GM12878 (cell line): Measurements from ENCODE around the gene HOMER2. TPM values are rescaled to one million over a fixed set of nuclear protein-coding genes. Genes with fewer than 3 reads are reported as not detected.

Experiments
- ATAC-seq: fragments of 200-7000 bp; cut with Tn5 transposase; 3 replicates; pipeline ENCODE4 v1.9.1; 2020; ENCODE audit warnings: mild to moderate bottlenecking, moderate library complexity
- BruUV-seq: library from RNA; stranded (reverse); fragments of 400-500 nt; replicated peaks from 2 replicates; lab custom pipeline; 2021; lab: Mats Ljungman, UMichigan
- CTCF ChIA-PET: fragments of 300-600 bp; sonication (Branson Sonifier 250); formaldehyde crosslinking; extraction: SDS; loops from one replicate; lab custom pipeline; 2021; ENCODE audit warnings: inconsistent platforms; lab: Yijun Ruan, JAX
- POLR2A ChIA-PET: fragments of 350-600 bp; formaldehyde crosslinking; extraction: SDS; loops from one replicate; lab custom pipeline; 2021; ENCODE audit warnings: inconsistent platforms; lab: Charles Lee
- RAD21 ChIA-PET: fragments of 300-600 bp; sonication (Branson Sonifier 250); formaldehyde crosslinking; loops from one replicate; lab custom pipeline; 2023; ENCODE audit warnings: antibody characterized with exemption; ENCODE audit not compliant: unreplicated experiment; lab: Charles Lee
- SMC1A ChIA-PET: fragments of 300-600 bp; sonication (Branson Sonifier 250); formaldehyde crosslinking; loops from one replicate; lab custom pipeline; 2023; ENCODE audit not compliant: unreplicated experiment, uncharacterized antibody; lab: Charles Lee
- DNase-seq: peaks from one replicate; pipeline ENCODE4 v3.0.0-alpha.2; 2011; ENCODE audit warnings: low read depth, low spot score
- FAIRE-seq: peaks from 3 replicates; lab custom pipeline; 2011; peaks lifted over from hg19 to GRCh38; lab: Jason Lieb, UNC
- H2AFZ ChIP-seq: 2 replicates; pipeline ENCODE4 v1.6.0; 2011; ENCODE audit warnings: low read depth, low read length, control low read depth; ENCODE audit not compliant: control insufficient read depth
- H3K27ac ChIP-seq: 2 replicates; pipeline ENCODE4 v1.5.1; 2011; ENCODE audit warnings: control low read depth; ENCODE audit not compliant: control insufficient read depth, insufficient read depth
- H3K27me3 ChIP-seq, 2 experiments: replicated peaks in 1 of 2; 2 replicates each; pipeline versions ENCODE4 v1.6.0 to v1.6.1; 2011; ENCODE audit warnings: low read length in 1 of 2; ENCODE audit not compliant: control insufficient read depth in 2 of 2, insufficient read depth in 2 of 2
- H3K36me3 ChIP-seq, 2 experiments: 2 replicates each; pipeline ENCODE4 v1.5.1; 2011; ENCODE audit warnings: low read length in 1 of 2; ENCODE audit not compliant: control insufficient read depth in 2 of 2, insufficient read depth in 2 of 2
- H3K4me1 ChIP-seq: 2 replicates; pipeline ENCODE4 v1.6.1; 2011; ENCODE audit warnings: mild to moderate bottlenecking, low read length, moderate library complexity, mixed read lengths; ENCODE audit not compliant: control insufficient read depth, insufficient read depth
- H3K4me2 ChIP-seq: 2 replicates; pipeline ENCODE4 v1.6.0; 2011; ENCODE audit warnings: control low read depth; ENCODE audit not compliant: control insufficient read depth, insufficient read depth
- H3K4me3 ChIP-seq: fragments of 200-600 bp; sonication (generic); 2 replicates; pipeline ENCODE4 v1.5.1; 2016
- H3K79me2 ChIP-seq: 2 replicates; pipeline ENCODE4 v1.6.0; 2011; ENCODE audit warnings: low read length; ENCODE audit not compliant: control insufficient read depth, insufficient read depth
- H3K9ac ChIP-seq: 2 replicates; pipeline ENCODE4 v1.8.0; 2011; ENCODE audit warnings: low read length, control low read depth, mixed read lengths; ENCODE audit not compliant: control insufficient read depth, insufficient read depth
- H3K9me3 ChIP-seq: replicated peaks from 3 replicates; pipeline ENCODE4 v1.5.1; 2011; ENCODE audit warnings: mild to moderate bottlenecking, low read length; ENCODE audit not compliant: control insufficient read depth, insufficient read depth
- H4K20me1 ChIP-seq: 2 replicates; pipeline ENCODE4 v1.6.0; 2011; ENCODE audit not compliant: control insufficient read depth, insufficient read depth
- BCL11A ChIP-seq: IDR thresholded peaks from 2 replicates; pipeline ENCODE4 v1.6.1; 2011; ENCODE audit warnings: low read depth, low read length
- CBX5 ChIP-seq: sonication (generic); IDR thresholded peaks from 2 replicates; pipeline ENCODE4 v1.6.1; 2016; ENCODE audit warnings: low read depth, moderate library complexity, mild to moderate bottlenecking, inconsistent platforms
- GABPA ChIP-seq: IDR thresholded peaks from 2 replicates; pipeline ENCODE4 v1.6.1; 2014; ENCODE audit warnings: antibody characterized with exemption, low read depth, mild to moderate bottlenecking, inconsistent platforms
- HDAC6 ChIP-seq: fragments of 200-600 bp; sonication (generic); IDR thresholded peaks from one replicate; pipeline ENCODE4 v1.8.0; 2017; ENCODE audit warnings: antibody characterized with exemption; ENCODE audit not compliant: unreplicated experiment
- IRF3 ChIP-seq: fragments of 450-650 bp; IDR thresholded peaks from 2 replicates; pipeline ENCODE4 v1.6.1; 2014; ENCODE audit warnings: mild to moderate bottlenecking
- MTA3 ChIP-seq: IDR thresholded peaks from 2 replicates; pipeline ENCODE4 v1.6.1; 2012; ENCODE audit warnings: low read length, inconsistent platforms, borderline replicate concordance
- NFYA ChIP-seq: IDR thresholded peaks from 2 replicates; pipeline ENCODE4 v1.6.1; 2011; ENCODE audit warnings: low read depth, mild to moderate bottlenecking, low read length, improper control_type of control experiment, borderline replicate concordance
- PBX3 ChIP-seq: IDR thresholded peaks from 2 replicates; pipeline ENCODE4 v1.6.1; 2011; ENCODE audit warnings: mild to moderate bottlenecking, low read depth, low read length, moderate library complexity; ENCODE audit not compliant: insufficient replicate concordance
- SIN3A ChIP-seq: IDR thresholded peaks from 2 replicates; pipeline ENCODE4 v1.6.1; 2012; ENCODE audit warnings: low read depth, low read length, improper control_type of control experiment
- SMAD1 ChIP-seq: fragments of 450-650 bp; IDR thresholded peaks from 2 replicates; pipeline ENCODE4 v1.6.1; 2018; ENCODE audit warnings: mild to moderate bottlenecking, low read depth; ENCODE audit not compliant: partially characterized antibody
- SUPT20H ChIP-seq: IDR thresholded peaks from 2 replicates; pipeline ENCODE4 v1.6.1; 2011; ENCODE audit warnings: low read depth, mild to moderate bottlenecking, low read length, moderate library complexity, borderline replicate concordance; ENCODE audit not compliant: control insufficient read depth
- SUZ12 ChIP-seq: fragments of 200-600 bp; sonication (generic); IDR thresholded peaks from one replicate; pipeline ENCODE4 v1.6.1; 2018; ENCODE audit warnings: antibody characterized with exemption, mild to moderate bottlenecking; ENCODE audit not compliant: unreplicated experiment
- WGBS: methylation state at CpG from one replicate; pipeline ENCODE4 v1.1.6; 2016; ENCODE audit warnings: low lambda C conversion rate; ENCODE audit not compliant: insufficient replicate concordance, insufficient coverage; ENCODE audit errors: missing lambda C conversion rate; 5-methylcytosine and 5-hydroxymethylcytosine counted together
- in situ Hi-C: fragments of 300-500 bp; cut with MboI; formaldehyde crosslinking; loops from 9 replicates; pipeline ENCODE4 v1.14.3; 2018; ENCODE audit warnings: mixed read lengths
- intact Hi-C: fragments of 100-400 bp; cut with micrococcal nuclease; formaldehyde crosslinking; loops from one replicate; pipeline ENCODE4 v1.14.2; 2022; ENCODE audit not compliant: unreplicated experiment
- polyA plus RNA-seq, 11 experiments: library from polyadenylated mRNA; depleted of rRNA in 4 of 11; unstranded in 6 of 11; stranded (reverse) in 5 of 11; fragments of >200 nt; fragmentation: Nextera tagmentation in 4 of 11; fragmentation: Illumina TruSeq in 1 of 11; extraction: Ambion mirVana in 4 of 11; extraction: Trizol in 1 of 11; gene quantifications; 1 replicate in 1 of 11; 2 replicates in 10 of 11; pipeline versions ENCODE4 v1.2.1 to v1.2.3, GENCODE V29; 2011 to 2016; ENCODE audit warnings: inconsistent platforms in 2 of 11, missing spikeins in 2 of 11, low read depth in 1 of 11
- total RNA-seq, 4 experiments: library from RNA; depleted of rRNA in 3 of 4; stranded (reverse); fragments of >200 nt in 3 of 4; fragmentation: Illumina TruSeq in 1 of 4; extraction: Trizol in 1 of 4; gene quantifications; 2 replicates each; pipeline versions ENCODE4 v1.2.1 to v1.2.3, GENCODE V29; 2013 to 2021
- TF ChIP-seq, protein P1 (sequence below): fragments of 450-650 bp; IDR thresholded peaks from 2 replicates; pipeline ENCODE4 v1.6.1; 2017; ENCODE audit warnings: mild to moderate bottlenecking

HOMER2 gene
- total and polyA plus RNA-seq, 10 of the 15 experiments (the other 5 are each of a cell fraction or from before 2014, with no cell fraction given) = 0.60 to 5.0 (median 1.8) TPM

GRCh38 chr15:82874961-82875360, 77.6 kb downstream of the HOMER2 start:
- RAD21 ChIA-PET = no interaction called here
- H3K4me1 ChIP-seq = no peaks in the 10 kb centered on the region
- no peak overlapping the region for H3K4me2 ChIP-seq
- CTCF ChIA-PET = no interaction called here
- peaks cover 0 to 3% of the 10 kb centered on the region in 2 experiments; a peak in 2 of 4 replicates for H3K27me3 ChIP-seq
- no peak overlapping the region for H2AFZ ChIP-seq
- H3K4me3 ChIP-seq = no peak overlapping the region
- FAIRE-seq (no peak), DNase-seq (no peak), ATAC-seq (no peak)
- H3K9me3 ChIP-seq = no peaks in the 10 kb centered on the region
- WGBS = 37% methylated on average over 10 of the region's 10 CpGs
- H3K36me3 ChIP-seq = no peaks in the 10 kb centered on the region
- BruUV-seq = no TSS peak
- no peak overlapping the region for H3K27ac ChIP-seq
- H3K79me2 ChIP-seq = no peaks in the 10 kb centered on the region
- POLR2A ChIA-PET = no interaction called here
- H3K9ac ChIP-seq = no peak overlapping the region
- SMC1A ChIA-PET = no interaction called here
- in situ Hi-C loops = no loop called here
- intact Hi-C loops = no loop called here
- no peaks in the 10 kb centered on the region for H4K20me1 ChIP-seq
- no peak for TF ChIP-seq NFYA
- TF ChIP-seq MTA3 = no peak
- TF ChIP-seq SIN3A = no peak
- no peak for TF ChIP-seq SUZ12
- no peak for TF ChIP-seq HDAC6
- TF ChIP-seq IRF3 = no peak
- TF ChIP-seq SMAD1 = no peak
- no peak for TF ChIP-seq BCL11A
- no peak for TF ChIP-seq CBX5
- TF ChIP-seq PBX3 = no peak
- TF ChIP-seq GABPA = no peak
- TF ChIP-seq SUPT20H = no peak
- TF ChIP-seq, protein P1, sequence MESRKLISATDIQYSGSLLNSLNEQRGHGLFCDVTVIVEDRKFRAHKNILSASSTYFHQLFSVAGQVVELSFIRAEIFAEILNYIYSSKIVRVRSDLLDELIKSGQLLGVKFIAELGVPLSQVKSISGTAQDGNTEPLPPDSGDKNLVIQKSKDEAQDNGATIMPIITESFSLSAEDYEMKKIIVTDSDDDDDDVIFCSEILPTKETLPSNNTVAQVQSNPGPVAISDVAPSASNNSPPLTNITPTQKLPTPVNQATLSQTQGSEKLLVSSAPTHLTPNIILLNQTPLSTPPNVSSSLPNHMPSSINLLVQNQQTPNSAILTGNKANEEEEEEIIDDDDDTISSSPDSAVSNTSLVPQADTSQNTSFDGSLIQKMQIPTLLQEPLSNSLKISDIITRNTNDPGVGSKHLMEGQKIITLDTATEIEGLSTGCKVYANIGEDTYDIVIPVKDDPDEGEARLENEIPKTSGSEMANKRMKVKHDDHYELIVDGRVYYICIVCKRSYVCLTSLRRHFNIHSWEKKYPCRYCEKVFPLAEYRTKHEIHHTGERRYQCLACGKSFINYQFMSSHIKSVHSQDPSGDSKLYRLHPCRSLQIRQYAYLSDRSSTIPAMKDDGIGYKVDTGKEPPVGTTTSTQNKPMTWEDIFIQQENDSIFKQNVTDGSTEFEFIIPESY = no peak
- TF ChIP-seq, all 136 proteins: peak for 0
